ENCODE results near the gene PPFIBP1. TPM values are rescaled to one million over a fixed set of nuclear protein-coding genes. Genes with fewer than 3 reads are reported as not detected.
A peak's percentile ranks its signal among the peaks of the same experiment; 100 is the strongest.
"Not testable (repeated sequence)": the region's sequence is repeated elsewhere in the genome, so short reads cannot be mapped to it uniquely, and the experiment has no call there.

PPFIBP1 gene
- total and polyA plus RNA-seq, 8 donors: 6.6 to 254 (median 50.0) TPM

GRCh38 chr12:27580561-27581330, 56.7 kb downstream of the PPFIBP1 start:
- Histone ChIP-seq H3K36me3 (peaks cover 3 to 15% (median 10%) of the 10 kb centered on the region in 4 donors), H3K27ac (no peak overlapping the region), H3K4me1 (peaks cover 0 to 36% (median 12%) of the 10 kb centered on the region in 4 donors), H3K27me3 (no peaks in the 10 kb centered on the region), H3K4me3 (no peak overlapping the region), H3K9me3 (no peaks in the 10 kb centered on the region)
- WGBS, 5 donors: 84 to 93% (median 88%) methylated on average over 9 of the region's 9 CpGs
- TF ChIP-seq CTCF (IDR thresholded peaks at IDR 0.05) (no peak), POLR2AphosphoS5 (IDR thresholded peaks at IDR 0.05) (no peak), EP300 (IDR thresholded peaks at IDR 0.05) (no peak), POLR2A (IDR thresholded peaks at IDR 0.05) (no peak)
- no peak for DNase-seq
- intact Hi-C loops (cut with DNase I; ENCODE audit: low total_unique reads): no loop called here

- H3K27me3 ChIP-seq; H3K4me3 ChIP-seq; H3K9me3 ChIP-seq; H3K27ac ChIP-seq; intact Hi-C loops (cut with DNase I; ENCODE audit: low total_unique reads); DNase-seq: not testable (repeated sequence)
- H3K4me1 ChIP-seq: peaks cover 0 to 30% (median 9%) of the 10 kb centered on the region in 4 donors
- WGBS, 5 donors: 89 to 98% (median 95%) methylated on average over 1 of the region's 1 CpG
- peaks cover 3 to 15% (median 10%) of the 10 kb centered on the region in 4 donors for H3K36me3 ChIP-seq
Observed at GRCh38 chr12:27581331-27581671, 57.3 kb downstream of the PPFIBP1 start.

GRCh38 chr12:27581833-27582232, 57.8 kb downstream of the PPFIBP1 start:
- H3K27me3 ChIP-seq; DNase-seq; H3K4me3 ChIP-seq; intact Hi-C loops (cut with DNase I; ENCODE audit: low total_unique reads); H3K9me3 ChIP-seq: not testable (repeated sequence)
- peak overlapping the region in 2 of 5 donors; percentile 26 to 44 for H3K27ac ChIP-seq
- peaks cover 3 to 15% (median 10%) of the 10 kb centered on the region in 4 donors for H3K36me3 ChIP-seq
- peaks cover 0 to 27% (median 8%) of the 10 kb centered on the region in 4 donors for H3K4me1 ChIP-seq
- 52 to 83% (median 59%) methylated on average over 3 of the region's 3 CpGs for whole genome bisulfite sequencing, 5 donors

GRCh38 chr12:27582445-27582844, 58.4 kb downstream of the PPFIBP1 start:
- intact Hi-C loops (cut with DNase I; ENCODE audit: low total_unique reads); H3K27me3 ChIP-seq; DNase-seq; H3K4me3 ChIP-seq; H3K9me3 ChIP-seq: not testable (repeated sequence)
- H3K27ac ChIP-seq: peak overlapping the region in 3 of 5 donors; percentile 25 to 62 (median 44)
- WGBS, 5 donors: 45 to 62% (median 57%) methylated on average over 5 of the region's 5 CpGs
- H3K36me3 ChIP-seq: peaks cover 3 to 15% (median 10%) of the 10 kb centered on the region in 4 donors
- peaks cover 0 to 24% (median 8%) of the 10 kb centered on the region in 4 donors for H3K4me1 ChIP-seq

GRCh38 chr12:27583057-27583797, 59.2 kb downstream of the PPFIBP1 start:
- Histone ChIP-seq H3K27ac (peak overlapping the region in 4 of 5 donors; percentile 0 to 62 (median 34)), H3K4me1 (peaks cover 0 to 28% (median 12%) of the 10 kb centered on the region in 4 donors), H3K4me3 (no peak overlapping the region), H3K9me3 (no peaks in the 10 kb centered on the region), H3K36me3 (peaks cover 3 to 15% (median 10%) of the 10 kb centered on the region in 4 donors), H3K27me3 (no peaks in the 10 kb centered on the region)
- WGBS, 5 donors: 60 to 67% (median 63%) methylated on average over 3 of the region's 3 CpGs
- peak in 1 of 2 donors; percentile 49 for DNase-seq
- intact Hi-C loops (cut with DNase I; ENCODE audit: low total_unique reads): no loop called here
- TF ChIP-seq EP300 (IDR thresholded peaks at IDR 0.05) (no peak), POLR2A (IDR thresholded peaks at IDR 0.05) (no peak), POLR2AphosphoS5 (IDR thresholded peaks at IDR 0.05) (no peak), CTCF (IDR thresholded peaks at IDR 0.05) (no peak)

Measured in stomach (tissue), 9 donors.